Measurements from ENCODE around the gene HNF4A. TPM values are rescaled to one million over a fixed set of nuclear protein-coding genes. Genes with fewer than 3 reads are reported as not detected.

HNF4A gene
- polyA plus RNA-seq, 1 of the 3 experiments (the other 2 are of a cell fraction): not detected

DNA sequence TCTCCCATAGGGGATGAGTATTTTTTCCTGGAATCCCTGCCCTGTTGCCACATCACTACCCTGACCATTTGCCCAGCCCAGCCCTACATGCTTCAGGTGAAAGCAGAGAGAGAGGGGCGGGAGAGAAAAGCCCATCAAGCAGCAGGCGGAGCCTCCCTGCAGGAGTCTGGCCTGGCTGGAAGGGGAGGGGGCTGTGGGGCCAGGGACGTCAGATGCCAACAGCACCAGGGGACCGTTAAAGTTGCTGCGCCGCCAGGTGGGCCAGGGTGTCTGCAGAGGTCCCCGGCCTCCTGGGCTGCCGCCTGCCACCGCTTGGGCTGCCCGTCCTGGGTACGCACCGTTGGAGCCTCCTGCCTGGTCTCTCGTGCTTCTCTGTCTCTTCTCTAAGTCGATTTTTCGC, 19.4 kb upstream of the HNF4A start:
- no peaks in the 10 kb centered on the region for H3K9me3 ChIP-seq
- ChIA-PET CTCF (no interaction called here), POLR2A (no interaction called here)
- H3K27me3 ChIP-seq (ENCODE audit: insufficient read depth): no peaks in the 10 kb centered on the region
- WGBS (ENCODE audit: low lambda C conversion rate): 55% methylated on average over 9 of the region's 15 CpGs
- H3K9ac ChIP-seq: no peak overlapping the region
- H3K4me3 ChIP-seq (ENCODE audit: low read depth in 2 of 2, low read length in 1 of 2): no peak overlapping the region
- DNase-seq: peak; percentile 55
- no peak for TF ChIP-seq MXI1 (IDR thresholded peaks at IDR 0.05; ENCODE audit: low read depth, low read length)
- TF ChIP-seq CHD2 (IDR thresholded peaks at IDR 0.05; ENCODE audit: low read length, partially characterized antibody): no peak
- no peak for TF ChIP-seq MEF2A (IDR thresholded peaks at IDR 0.05; ENCODE audit: borderline replicate concordance, low read depth)
- no peak for TF ChIP-seq JUND (IDR thresholded peaks at IDR 0.05)
- TF ChIP-seq NFIC (IDR thresholded peaks at IDR 0.05; ENCODE audit: borderline replicate concordance): no peak
- TF ChIP-seq, protein P1, sequence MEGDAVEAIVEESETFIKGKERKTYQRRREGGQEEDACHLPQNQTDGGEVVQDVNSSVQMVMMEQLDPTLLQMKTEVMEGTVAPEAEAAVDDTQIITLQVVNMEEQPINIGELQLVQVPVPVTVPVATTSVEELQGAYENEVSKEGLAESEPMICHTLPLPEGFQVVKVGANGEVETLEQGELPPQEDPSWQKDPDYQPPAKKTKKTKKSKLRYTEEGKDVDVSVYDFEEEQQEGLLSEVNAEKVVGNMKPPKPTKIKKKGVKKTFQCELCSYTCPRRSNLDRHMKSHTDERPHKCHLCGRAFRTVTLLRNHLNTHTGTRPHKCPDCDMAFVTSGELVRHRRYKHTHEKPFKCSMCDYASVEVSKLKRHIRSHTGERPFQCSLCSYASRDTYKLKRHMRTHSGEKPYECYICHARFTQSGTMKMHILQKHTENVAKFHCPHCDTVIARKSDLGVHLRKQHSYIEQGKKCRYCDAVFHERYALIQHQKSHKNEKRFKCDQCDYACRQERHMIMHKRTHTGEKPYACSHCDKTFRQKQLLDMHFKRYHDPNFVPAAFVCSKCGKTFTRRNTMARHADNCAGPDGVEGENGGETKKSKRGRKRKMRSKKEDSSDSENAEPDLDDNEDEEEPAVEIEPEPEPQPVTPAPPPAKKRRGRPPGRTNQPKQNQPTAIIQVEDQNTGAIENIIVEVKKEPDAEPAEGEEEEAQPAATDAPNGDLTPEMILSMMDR (IDR thresholded peaks at IDR 0.05): no peak
- no peak for TF ChIP-seq EP300 (IDR thresholded peaks at IDR 0.05; ENCODE audit: borderline replicate concordance in 1 of 2, low read depth in 1 of 2, low read length in 1 of 2)
- no peak for TF ChIP-seq TAF1 (IDR thresholded peaks at IDR 0.05; ENCODE audit: borderline replicate concordance, low read depth, low read length)
- TF ChIP-seq TEAD4 (IDR thresholded peaks at IDR 0.05; ENCODE audit: borderline replicate concordance, insufficient read depth): no peak
- no peak for TF ChIP-seq FOSL2 (IDR thresholded peaks at IDR 0.05; ENCODE audit: borderline replicate concordance, low read depth)
- TF ChIP-seq SIN3A (IDR thresholded peaks at IDR 0.05; ENCODE audit: borderline replicate concordance, low read depth, low read length): no peak
- TF ChIP-seq, protein P2, sequence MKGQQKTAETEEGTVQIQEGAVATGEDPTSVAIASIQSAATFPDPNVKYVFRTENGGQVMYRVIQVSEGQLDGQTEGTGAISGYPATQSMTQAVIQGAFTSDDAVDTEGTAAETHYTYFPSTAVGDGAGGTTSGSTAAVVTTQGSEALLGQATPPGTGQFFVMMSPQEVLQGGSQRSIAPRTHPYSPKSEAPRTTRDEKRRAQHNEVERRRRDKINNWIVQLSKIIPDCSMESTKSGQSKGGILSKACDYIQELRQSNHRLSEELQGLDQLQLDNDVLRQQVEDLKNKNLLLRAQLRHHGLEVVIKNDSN (IDR thresholded peaks at IDR 0.05; ENCODE audit: borderline replicate concordance, low read depth): no peak
- TF ChIP-seq, protein P3, sequence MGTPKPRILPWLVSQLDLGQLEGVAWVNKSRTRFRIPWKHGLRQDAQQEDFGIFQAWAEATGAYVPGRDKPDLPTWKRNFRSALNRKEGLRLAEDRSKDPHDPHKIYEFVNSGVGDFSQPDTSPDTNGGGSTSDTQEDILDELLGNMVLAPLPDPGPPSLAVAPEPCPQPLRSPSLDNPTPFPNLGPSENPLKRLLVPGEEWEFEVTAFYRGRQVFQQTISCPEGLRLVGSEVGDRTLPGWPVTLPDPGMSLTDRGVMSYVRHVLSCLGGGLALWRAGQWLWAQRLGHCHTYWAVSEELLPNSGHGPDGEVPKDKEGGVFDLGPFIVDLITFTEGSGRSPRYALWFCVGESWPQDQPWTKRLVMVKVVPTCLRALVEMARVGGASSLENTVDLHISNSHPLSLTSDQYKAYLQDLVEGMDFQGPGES (IDR thresholded peaks at IDR 0.05; ENCODE audit: low read depth, low read length): no peak
- no peak for TF ChIP-seq GABPA (IDR thresholded peaks at IDR 0.05; ENCODE audit: low read depth)
- no peak for TF ChIP-seq TCF12 (IDR thresholded peaks at IDR 0.05)
- TF ChIP-seq ELF1 (IDR thresholded peaks at IDR 0.05): no peak
- no peak for TF ChIP-seq POLR2AphosphoS5 (IDR thresholded peaks at IDR 0.05; ENCODE audit: low read depth, low read length)
- H3K4me2 ChIP-seq: no peak overlapping the region
- H3K36me3 ChIP-seq (replicated peaks in 1 of 2; ENCODE audit: control insufficient read depth in 1 of 2, insufficient read depth in 2 of 2, low read length in 1 of 2): no peaks in the 10 kb centered on the region
- H3F3A ChIP-seq (replicated peaks; ENCODE audit: insufficient read depth): no peaks in the 10 kb centered on the region
- H3K27ac ChIP-seq (ENCODE audit: low read depth in 2 of 2, low read length in 1 of 2): peak overlapping the region in 1 of 2 experiments; percentile 18; a peak in 2 of 4 replicates
- H4K20me1 ChIP-seq (ENCODE audit: insufficient read depth): no peaks in the 10 kb centered on the region
- H2AFZ ChIP-seq (ENCODE audit: low read depth): no peak overlapping the region
- H3K79me2 ChIP-seq (ENCODE audit: insufficient read depth): no peaks in the 10 kb centered on the region
- H3K9me2 ChIP-seq: no peaks in the 10 kb centered on the region
- H3K4me1 ChIP-seq (ENCODE audit: control insufficient read depth in 1 of 2, insufficient read depth in 2 of 2, low read depth in 1 of 2, low read length in 1 of 2): peaks cover 0 to 18% of the 10 kb centered on the region in 2 experiments; a peak in 1 of 4 replicates
